NCI-H2227 (cell line): ENCODE measurements around the gene DDX20.
"Not testable (repeated sequence)": the region's sequence is repeated elsewhere in the genome, so short reads cannot be mapped to it uniquely, and the experiment has no call there.

Experiments used
- DNase-seq: peaks from one replicate; lab custom pipeline; 2025; ENCODE audit not compliant: unreplicated experiment; lab: John Stamatoyannopoulos, UW

Gene DDX20

DNA sequence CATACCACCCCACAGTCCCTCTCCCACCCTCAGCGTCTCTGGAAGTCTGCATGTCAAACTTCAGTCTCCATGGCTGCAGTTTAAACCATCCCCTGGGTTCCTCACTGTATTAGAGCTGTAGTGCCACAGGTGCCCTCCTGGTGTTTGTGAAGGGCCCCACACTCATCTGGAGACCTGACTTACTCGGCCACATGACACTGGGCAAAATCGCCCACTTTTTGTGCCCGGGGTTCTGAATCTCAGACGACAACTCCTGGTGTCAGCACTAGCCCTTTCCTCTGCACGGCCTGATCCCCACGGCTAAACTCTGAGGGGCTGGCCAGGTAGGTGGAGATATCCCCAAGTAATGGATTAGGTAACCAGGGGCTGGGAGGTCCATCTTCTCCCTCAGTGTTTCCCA is 23.0 kb upstream of the DDX20 start:
- no peak for DNase-seq

- no peak for DNase-seq
Observed at GRCh38 chr1:111733183-111733991, 22.3 kb upstream of the DDX20 start.

- no peak for DNase-seq
Observed at GRCh38 chr1:111733992-111734341, 21.7 kb upstream of the DDX20 start.

GRCh38 chr1:111734426-111734825 is 21.3 kb upstream of the DDX20 start:
- DNase-seq = no peak

DNA sequence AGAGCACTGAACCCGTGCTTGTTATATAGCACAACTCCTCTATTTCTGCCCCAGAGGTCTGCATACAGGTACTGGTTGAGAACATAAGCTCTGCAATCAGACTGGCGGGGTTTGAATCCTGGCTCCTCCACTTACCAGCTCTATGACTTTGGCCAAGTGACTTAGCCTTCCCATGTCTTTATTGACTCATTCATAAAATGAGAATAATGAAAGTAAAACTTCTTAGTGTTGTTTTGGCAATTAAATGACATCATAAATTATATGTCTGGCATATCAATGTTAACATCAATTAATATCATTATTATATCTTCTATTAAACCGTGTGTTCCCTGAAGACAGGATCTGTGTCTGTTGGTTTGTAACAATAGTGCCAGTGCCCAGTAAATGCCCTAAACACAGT is 20.8 kb upstream of the DDX20 start:
- no peak for DNase-seq

GRCh38 chr1:111735321-111735720 is 20.4 kb upstream of the DDX20 start:
- no peak for DNase-seq

- DNase-seq = peak; percentile 48
Observed at GRCh38 chr1:111735858-111736544, 19.7 kb upstream of the DDX20 start.

GRCh38 chr1:111736548-111737215 is 19.0 kb upstream of the DDX20 start:
- no peak for DNase-seq

DNA sequence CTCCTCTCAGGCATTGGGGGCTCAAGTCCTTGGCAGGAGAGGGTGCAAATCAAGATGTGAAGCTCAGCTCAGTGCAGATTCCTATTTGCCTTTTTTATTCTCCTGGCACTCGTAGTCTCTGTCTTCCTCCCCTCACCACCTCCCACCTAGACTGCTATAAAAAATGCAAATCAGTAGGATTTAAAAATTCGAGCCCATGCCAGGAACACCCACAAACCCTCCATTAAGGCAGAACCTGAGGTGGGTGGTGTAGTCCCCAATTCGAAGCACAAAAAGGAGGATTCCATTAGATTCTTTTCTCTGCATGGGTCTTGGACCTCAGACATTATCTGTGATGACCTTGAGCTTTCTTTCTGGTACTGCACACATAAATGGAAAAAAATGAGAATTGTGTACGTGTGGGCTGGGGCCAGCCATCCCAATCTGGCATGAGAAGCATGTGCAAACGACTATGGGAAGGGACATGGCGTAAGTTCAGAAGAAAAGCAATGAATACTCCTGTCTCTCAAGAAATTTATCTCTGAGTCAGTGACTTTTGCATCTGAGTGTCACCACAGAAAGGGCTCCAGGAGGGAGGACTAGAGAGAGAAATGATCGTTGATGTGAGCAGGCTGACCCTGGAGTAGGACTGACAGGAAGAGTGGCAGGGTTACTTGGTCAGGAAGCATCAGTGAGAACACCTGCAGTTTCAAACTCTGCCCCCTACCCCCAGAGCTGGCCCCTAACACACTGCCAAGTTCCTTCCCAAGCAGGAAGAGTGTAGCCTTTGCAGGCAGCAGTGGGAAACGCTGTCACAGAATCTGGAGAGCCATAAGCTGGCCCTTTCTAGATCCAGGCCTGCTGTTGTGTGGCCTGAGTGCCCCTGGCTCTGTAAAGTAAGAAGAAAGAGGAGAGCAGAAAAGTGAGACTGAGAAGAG is 18.2 kb upstream of the DDX20 start:
- DNase-seq = no peak

- DNase-seq = no peak
Observed at GRCh38 chr1:111738133-111738435, 17.6 kb upstream of the DDX20 start.

DNA sequence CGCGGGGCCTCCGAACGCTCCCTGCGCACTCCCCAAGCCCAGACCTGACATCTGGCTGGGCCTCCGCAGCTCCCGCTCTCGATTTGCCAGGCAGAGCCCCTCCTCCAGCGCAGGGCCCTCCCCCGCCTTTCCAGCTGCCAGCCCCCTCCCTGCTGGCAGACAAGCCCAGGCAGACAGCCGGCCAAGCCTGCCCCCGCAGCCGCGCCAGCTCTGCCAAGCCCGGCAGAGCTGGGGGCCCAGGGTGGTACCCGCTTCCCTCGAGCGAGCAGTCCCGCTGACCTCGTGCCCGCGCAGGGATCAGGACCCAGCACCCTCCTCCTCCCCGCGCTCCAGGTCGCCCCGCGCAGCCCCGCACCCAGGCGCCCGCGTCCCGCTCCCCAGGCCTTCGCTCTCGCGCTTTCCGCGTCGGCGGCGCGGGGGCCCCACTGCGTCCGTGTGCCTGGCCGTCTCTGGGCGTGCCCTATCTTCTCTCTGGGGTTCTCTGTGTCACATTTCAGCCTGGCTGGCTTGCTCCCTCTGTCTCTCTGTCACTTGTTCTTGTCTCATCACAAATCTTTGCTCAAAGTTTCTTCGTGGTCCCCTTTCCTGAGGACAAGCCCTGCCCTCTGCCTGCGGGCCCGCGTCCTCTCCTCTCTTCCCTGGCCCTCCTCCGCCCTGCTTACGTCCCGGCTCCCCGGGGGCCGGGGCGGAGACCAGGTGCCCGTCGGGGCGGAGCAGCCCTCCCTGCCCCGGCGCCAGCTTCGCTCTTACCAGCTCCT is 17.1 kb upstream of the DDX20 start:
- DNase-seq = peak; percentile 89

DNA sequence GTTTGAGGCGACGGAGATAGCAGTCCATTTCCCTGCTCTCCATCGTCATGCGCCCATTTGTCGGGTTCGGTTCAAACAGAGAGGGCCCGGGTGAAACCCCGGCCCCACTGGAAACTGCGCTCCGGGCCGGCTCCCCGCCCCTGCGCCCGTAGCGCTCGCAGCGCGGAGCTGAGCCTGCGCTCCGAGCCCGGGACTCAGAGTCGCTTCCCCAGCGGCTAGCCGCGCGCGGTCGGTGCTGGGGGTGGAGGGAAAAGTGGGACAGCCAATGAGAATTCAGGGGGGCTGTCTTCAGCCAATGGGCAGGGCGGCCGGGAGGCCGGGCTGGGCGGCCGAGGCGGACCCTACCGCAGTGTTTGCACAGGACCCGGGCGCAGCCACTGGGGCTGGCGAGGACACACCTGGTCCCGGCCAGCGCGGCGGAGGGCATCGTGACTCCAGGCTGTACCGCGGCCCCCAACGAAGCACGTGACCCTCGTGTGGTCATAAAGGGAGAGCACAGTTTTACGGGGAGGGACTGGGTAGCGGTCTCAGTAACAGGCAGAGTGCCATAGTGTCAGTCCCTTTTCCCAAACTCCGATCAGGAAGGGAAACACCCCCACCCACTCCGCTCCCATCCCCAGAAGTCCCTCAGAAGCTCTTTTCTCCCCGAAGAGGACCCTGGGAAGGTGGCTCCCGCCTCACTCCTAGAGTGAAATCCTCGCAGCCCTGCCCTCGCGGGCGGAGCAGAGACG is 16.3 kb upstream of the DDX20 start, which contains the start of gene INKA2:
TSS of gene INKA2 (minus strand) at position 202 of the 731 bp plus-strand sequence. CDS start at position 49, 153 bp downstream.
- DNase-seq = peak; percentile 95

DNA sequence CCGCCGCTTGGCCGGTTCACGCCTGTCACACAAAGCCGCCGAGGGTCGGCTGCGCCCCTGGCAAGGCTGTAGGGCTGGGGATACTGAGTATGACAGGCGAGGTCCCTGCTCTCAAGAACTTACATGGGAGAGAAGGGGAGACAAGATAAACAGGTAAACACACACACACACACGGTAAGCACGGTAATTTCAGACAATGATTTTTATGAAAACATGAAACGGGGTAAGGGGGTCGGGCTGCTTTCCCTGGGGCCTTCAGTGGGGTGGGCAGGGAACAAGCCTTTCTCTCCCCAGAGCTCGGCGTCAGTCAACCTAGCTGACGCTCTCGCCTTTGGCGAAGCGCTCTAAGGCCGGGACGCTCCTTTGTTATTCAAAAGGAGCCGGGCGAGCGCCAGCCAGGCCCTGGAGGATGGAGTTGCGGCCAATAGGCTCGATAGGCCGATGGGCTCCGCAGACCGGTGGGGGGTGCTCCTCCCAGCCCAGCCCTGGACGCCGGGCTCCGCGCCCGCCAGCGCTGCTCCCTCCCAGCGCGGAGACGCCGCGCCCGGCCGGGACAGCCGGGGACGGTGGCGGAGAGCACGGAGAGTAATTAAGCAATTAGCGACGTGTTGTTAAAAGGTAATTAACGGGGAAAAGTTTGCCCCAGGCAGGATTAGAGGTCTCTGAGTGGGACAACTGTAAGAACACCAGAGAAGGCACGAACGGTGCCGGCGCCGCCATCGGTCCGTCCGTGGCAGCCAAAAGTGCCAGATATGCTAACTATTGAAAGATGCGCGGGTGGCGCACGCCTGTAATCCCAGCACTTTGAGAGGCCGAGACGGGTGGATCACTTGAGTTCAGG is 15.6 kb upstream of the DDX20 start:
- peak; percentile 84 for DNase-seq

- DNase-seq = not testable (repeated sequence)
Observed at GRCh38 chr1:111742292-111742691, 13.4 kb upstream of the DDX20 start.

- no peak for DNase-seq
Observed at GRCh38 chr1:111742938-111743549, 12.7 kb upstream of the DDX20 start.

DNA sequence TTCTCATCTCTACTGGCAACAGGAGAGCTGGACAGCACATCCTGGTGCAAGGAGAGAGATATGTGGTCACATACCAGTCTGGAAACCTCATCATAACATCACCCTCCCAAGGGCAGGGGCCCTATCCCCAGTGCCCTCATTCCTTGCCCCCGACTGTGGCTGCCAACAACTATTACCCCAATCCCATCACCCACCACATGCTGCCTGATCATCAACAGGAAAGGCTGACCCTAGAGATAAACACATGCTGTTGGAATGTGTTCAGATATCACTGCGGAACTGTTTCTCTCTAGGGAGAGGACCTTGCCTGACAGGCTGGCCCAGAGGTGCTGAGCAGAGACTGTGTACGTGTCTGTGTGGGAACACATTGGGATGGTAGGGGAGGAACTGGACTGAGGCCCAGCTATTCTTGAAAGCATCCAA is 12.0 kb upstream of the DDX20 start:
- DNase-seq = no peak

DNA sequence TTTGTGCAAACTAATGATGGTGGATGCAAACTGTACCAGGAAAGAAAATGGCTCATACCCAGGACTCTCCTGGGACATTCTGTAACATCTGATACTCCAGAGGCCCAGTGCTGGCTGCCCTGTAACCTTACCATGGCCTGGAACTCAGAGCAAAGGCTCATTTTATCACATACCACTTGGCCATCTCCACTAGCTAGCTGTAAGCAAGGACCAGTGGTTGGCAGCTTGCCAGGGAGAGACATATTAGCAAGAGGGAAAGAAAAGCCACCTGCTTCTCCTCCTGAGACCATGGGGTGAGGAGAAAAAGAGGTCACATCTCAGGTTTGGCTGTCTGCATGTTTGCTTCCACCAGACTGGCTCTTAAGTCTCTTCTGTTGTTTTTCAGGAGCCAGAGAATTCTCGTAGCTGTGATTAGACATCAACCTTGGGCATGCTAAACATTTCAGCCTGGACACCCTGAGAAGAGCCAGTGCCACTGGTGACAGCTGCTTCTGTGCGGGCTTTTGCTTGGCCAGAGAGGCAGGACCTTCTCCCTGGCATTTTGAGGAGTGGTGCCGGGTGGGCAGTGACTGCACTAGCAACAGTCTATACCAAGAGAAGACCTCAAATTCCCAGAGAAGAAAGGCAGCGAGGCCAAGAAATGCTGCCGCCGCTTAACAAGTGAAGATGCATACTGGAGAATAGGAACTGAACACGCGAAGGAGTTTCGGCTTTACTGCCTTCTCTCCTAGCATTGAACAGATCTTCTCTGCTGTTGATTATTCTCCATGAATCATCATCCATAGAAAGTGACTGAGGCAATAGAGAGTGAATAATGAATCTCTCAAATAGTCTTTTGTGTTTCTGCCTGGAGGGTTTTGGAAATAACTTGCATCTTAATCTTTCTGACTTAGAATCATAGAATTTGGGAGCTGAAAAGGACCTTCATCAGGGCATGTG is 9.8 kb upstream of the DDX20 start:
- peak; percentile 54 for DNase-seq
